HG02642 (cell line): ENCODE results near the gene MTURN.
"Not testable (repeated sequence)": the region's sequence is repeated elsewhere in the genome, so short reads cannot be mapped to it uniquely, and the experiment has no call there.

Source experiments
- ATAC-seq: cut with Tn5 transposase; IDR thresholded peaks from one replicate; pipeline ENCODE4 v1.9.1; 2021; ENCODE audit warnings: mild to moderate bottlenecking; ENCODE audit not compliant: unreplicated experiment, poor library complexity

MTURN gene

GRCh38 chr7:30176463-30177109 lies 41.8 kb downstream of the MTURN start:
- no peak for ATAC-seq

GRCh38 chr7:30177186-30177585 lies 42.4 kb downstream of the MTURN start:
- ATAC-seq: no peak

- no peak for ATAC-seq
Observed at GRCh38 chr7:30177965-30178364, 43.2 kb downstream of the MTURN start.

GRCh38 chr7:30178748-30179436 lies 44.1 kb downstream of the MTURN start:
- peak; percentile 91 for ATAC-seq

GRCh38 chr7:30180718-30181117 lies 45.9 kb downstream of the MTURN start:
- ATAC-seq: no peak

- ATAC-seq: no peak
Observed at GRCh38 chr7:30181211-30181610, 46.4 kb downstream of the MTURN start.

GRCh38 chr7:30181736-30182522 lies 47.1 kb downstream of the MTURN start:
- ATAC-seq: no peak

- no peak for ATAC-seq
Observed at GRCh38 chr7:30182814-30183213, 48.0 kb downstream of the MTURN start.

GRCh38 chr7:30183749-30184369 lies 49.1 kb downstream of the MTURN start:
- ATAC-seq: no peak

- ATAC-seq: no peak
Observed at GRCh38 chr7:30184791-30185487, 50.2 kb downstream of the MTURN start.

GRCh38 chr7:30185496-30185895 lies 50.7 kb downstream of the MTURN start:
- ATAC-seq: no peak

- no peak for ATAC-seq
Observed at GRCh38 chr7:30186725-30187124, 51.9 kb downstream of the MTURN start.

GRCh38 chr7:30187513-30187912 lies 52.7 kb downstream of the MTURN start:
- ATAC-seq: no peak

GRCh38 chr7:30188381-30188780 lies 53.6 kb downstream of the MTURN start:
- ATAC-seq: not testable (repeated sequence)

- no peak for ATAC-seq
Observed at GRCh38 chr7:30188811-30189210, 54.0 kb downstream of the MTURN start.

GRCh38 chr7:30191809-30192208 lies 57.0 kb downstream of the MTURN start:
- ATAC-seq: no peak

GRCh38 chr7:30193336-30193943 lies 58.7 kb downstream of the MTURN start:
- ATAC-seq: no peak

GRCh38 chr7:30196408-30196807 lies 61.6 kb downstream of the MTURN start:
- no peak for ATAC-seq

GRCh38 chr7:30197438-30197837 lies 62.7 kb downstream of the MTURN start:
- no peak for ATAC-seq

- no peak for ATAC-seq
Observed at GRCh38 chr7:30199271-30199670, 64.5 kb downstream of the MTURN start.
